Measurements from ENCODE around the gene BCO1.

GRCh38 chr16:81263470-81264220 is 25.2 kb downstream of the BCO1 start:
- TF ChIP-seq REST (IDR thresholded peaks at IDR 0.05) (no peak), JUND (IDR thresholded peaks at IDR 0.05) (no peak), FOXA1 (IDR thresholded peaks at IDR 0.05) (no peak)

Measured in liver (tissue), 2 donors.